GM13977 (cell line): Measurements from ENCODE around the gene EFR3B.
"Not testable (repeated sequence)": the region's sequence is repeated elsewhere in the genome, so short reads cannot be mapped to it uniquely, and the experiment has no call there.

ENCODE experiments used
- DNase-seq: peaks from one replicate; pipeline ENCODE4 v3.0.0; 2012; ENCODE audit warnings: low spot score
- in situ Hi-C: fragments of 300-500 bp; cut with MboI; formaldehyde crosslinking; loops from one replicate; pipeline ENCODE4 v1.12.0; 2022; ENCODE audit warnings: low sequenced_read_pairs, low pct_unique_long_range_greater_than_20kb, mixed read lengths, inconsistent platforms; ENCODE audit not compliant: unreplicated experiment
- TF ChIP-seq, protein P1 (sequence below): IDR thresholded peaks from 2 replicates; pipeline ENCODE4 v1.5.1; 2012; ENCODE audit warnings: mild to moderate bottlenecking, control low read depth; ENCODE audit not compliant: insufficient read depth; ENCODE audit errors: extremely low read depth, missing control alignments

EFR3B gene

DNA sequence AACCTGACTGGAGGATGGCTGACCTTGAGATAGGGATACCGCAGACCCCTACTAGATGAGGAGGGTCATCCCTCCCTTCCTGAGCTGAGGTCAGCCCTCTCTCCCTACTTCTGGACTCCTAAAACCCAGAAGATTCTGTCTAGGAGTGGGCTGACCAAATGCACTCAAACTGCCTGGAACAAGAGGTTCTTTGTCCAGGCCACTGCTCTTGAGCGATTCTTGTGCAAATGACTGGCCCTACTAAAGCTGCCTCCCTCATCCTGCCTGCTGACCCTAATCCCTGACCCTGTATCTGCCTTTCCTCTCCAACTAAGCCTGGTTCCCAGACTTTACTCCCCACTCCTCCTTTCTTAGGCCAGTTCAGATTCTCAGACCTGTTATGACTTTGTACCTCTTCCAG is 56.2 kb downstream of the EFR3B start:
- in situ Hi-C loops: no loop called here
- DNase-seq: no peak

DNA sequence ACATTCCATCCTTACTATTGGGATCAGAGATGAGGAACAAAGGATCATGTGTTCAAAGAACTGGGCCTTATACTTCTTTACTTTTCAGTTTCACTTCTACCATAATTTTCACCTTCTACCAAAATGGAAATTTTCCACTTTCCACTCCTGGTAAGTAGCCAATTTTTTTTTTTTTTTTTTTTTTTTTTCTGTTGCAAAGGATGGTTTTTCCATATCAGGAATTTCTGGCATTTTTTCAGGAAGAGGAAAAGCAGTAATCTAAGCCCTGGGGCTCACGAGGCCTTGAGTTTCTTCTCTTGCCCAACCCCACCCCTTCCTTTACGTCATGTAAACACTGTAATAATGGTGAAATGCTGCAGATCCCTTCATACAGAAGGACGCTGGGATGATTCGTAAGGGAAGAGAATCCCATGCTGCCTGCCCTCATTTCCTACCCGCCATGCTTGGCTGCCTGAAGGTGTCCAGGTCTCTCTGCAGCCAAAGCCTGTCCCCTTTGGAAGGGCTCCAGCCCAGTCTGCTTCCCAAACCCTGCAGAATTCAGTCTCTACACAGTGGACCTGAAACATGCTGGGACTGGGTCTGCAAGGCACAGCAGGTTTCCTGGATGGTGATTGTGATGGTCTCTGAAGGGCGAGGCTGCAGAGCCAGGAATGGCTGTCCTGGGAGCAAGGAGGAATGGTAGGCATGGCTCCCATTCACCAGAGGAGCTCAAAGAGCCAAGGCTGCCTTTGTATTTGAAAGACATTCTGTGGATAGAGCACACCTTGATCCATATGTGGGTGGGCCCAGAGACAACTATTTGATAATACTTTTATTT is 57.0 kb downstream of the EFR3B start:
- TF ChIP-seq, protein P1, sequence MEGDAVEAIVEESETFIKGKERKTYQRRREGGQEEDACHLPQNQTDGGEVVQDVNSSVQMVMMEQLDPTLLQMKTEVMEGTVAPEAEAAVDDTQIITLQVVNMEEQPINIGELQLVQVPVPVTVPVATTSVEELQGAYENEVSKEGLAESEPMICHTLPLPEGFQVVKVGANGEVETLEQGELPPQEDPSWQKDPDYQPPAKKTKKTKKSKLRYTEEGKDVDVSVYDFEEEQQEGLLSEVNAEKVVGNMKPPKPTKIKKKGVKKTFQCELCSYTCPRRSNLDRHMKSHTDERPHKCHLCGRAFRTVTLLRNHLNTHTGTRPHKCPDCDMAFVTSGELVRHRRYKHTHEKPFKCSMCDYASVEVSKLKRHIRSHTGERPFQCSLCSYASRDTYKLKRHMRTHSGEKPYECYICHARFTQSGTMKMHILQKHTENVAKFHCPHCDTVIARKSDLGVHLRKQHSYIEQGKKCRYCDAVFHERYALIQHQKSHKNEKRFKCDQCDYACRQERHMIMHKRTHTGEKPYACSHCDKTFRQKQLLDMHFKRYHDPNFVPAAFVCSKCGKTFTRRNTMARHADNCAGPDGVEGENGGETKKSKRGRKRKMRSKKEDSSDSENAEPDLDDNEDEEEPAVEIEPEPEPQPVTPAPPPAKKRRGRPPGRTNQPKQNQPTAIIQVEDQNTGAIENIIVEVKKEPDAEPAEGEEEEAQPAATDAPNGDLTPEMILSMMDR: no peak
- in situ Hi-C loops: no loop called here
- DNase-seq: no peak

More for the DNA sequence above, 56.2 kb downstream of the EFR3B start:
- TF ChIP-seq, protein P1: no peak

DNA sequence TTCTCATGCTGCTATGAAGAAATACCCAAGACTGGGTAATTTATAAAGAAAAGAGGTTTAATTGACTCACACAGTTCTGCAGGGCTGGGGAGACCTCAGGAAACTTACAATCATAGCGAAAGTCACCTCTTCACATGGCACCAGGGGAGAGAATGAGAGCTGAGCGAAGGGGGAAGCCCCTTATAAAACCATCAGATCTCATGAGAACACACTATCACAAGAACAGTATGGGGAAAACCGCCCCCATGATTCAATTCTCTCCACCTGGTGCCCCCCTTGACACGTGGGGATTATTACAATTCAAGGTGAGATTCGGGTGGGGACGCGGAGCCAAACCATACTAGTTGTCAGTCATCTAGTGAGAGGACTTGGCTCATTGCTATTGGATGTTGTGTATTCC is 60.5 kb downstream of the EFR3B start:
- DNase-seq, in situ Hi-C loops: not testable (repeated sequence)

DNA sequence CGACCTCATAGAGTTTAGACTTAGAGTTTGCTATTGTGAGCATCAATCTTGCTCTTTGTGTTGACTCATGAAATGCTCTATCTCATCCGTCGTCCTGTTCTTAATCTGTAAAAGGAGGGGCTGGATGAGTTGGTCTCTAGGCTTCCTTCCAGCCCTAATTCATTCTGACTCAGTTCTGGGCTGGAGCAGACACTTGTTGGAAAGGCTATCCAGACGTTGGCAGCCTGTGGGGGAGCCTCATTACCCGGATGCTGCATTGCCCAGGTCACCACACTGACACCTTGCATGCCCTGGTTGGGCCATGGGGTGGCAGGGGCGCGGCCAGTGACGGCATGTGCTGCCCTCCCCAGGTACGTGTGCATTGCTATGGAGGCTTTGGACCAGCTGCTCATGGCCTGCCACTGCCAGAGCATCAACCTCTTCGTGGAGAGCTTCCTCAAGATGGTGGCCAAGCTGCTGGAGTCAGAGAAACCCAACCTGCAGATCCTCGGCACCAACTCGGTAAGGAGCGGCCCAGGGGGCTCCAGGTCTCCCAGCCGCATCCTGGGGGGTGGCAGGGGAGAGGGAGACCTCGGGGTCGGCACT is 61.5 kb downstream of the EFR3B start:
- TF ChIP-seq, protein P1: no peak
- DNase-seq: no peak
- in situ Hi-C loops: no loop called here

DNA sequence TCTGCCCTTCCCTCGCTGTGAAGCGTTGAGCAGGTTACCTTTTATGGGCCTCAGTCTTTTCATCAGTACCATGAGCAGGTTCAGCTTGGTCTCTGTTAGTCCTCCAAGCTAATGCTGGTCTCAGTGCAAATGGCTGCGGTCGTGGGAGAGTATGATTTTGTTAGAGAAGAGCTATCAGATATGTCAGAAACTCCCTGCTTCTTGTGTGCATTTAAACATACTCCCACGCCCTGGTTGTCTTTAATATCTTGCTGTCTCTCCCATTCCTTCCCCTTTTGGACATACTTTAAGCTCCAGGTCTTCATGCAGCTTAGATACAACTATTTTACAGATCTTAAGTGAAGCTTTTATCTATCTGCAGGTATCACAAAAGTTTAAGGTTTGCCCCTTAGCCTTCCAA is 62.9 kb downstream of the EFR3B start:
- in situ Hi-C loops: no loop called here

DNA sequence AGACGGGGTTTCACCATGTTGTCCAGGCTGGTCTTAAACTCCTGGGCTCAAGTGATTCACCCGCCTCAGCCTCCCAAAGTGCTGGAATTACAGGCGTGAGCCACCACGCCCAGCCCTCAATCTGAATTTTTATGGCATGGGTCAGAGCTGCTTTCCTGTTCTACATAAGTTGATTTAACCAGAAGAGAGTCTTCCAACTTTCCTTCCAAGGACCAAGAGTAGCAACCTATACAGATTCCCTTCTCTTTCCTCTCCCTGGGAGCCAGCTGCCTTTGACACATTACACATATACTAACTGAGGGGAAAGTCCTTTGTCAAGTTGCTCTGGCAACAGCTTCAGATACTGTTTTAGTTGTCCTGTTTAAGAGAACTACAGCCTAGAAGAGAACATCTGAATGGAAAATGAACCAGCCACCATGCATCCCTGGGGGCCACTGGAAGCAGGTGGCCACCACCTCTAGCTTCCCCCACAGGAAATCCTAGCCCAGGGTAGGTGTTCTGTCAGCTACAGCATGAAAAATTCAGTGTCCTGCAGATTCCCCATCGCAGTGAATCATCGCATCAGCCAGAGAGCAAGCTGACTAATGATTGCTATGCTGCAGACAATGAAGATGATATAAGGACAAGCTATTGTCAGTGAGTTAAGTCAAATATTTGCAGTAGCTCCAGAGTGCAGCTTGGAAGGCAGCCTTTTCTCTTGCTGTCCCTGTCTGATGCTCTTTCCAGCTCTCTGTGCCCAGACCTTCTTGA is 63.6 kb downstream of the EFR3B start:
- DNase-seq: no peak
- in situ Hi-C loops: no loop called here
- TF ChIP-seq, protein P1: no peak

More for the DNA sequence above, 62.9 kb downstream of the EFR3B start:
- DNase-seq: no peak
- TF ChIP-seq, protein P1: no peak

DNA sequence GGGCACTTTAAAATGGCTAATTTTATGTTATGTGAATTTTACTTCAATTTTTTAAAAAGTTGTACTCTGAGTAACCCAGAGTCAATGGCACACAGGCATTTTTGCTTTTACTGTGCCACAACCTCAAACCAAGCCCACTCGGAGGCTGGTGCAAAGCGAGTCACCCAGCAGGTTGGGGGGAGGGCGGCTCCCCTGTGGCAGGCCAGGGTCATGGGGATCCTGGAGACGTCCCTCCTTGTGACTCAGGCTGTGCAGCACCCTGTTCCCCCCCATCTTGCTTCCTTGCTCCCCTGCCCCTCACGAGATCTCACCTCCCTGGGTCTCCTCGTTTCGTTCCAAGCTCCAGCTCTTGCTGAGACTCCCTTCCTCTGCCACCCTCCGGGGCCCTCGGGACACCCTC is 67.9 kb downstream of the EFR3B start:
- in situ Hi-C loops: no loop called here
- TF ChIP-seq, protein P1: no peak
- no peak for DNase-seq
